ENCODE data around the gene DNAH14. TPM values are rescaled to one million over a fixed set of nuclear protein-coding genes. Genes with fewer than 3 reads are reported as not detected.

The DNAH14 gene
- polyA plus RNA-seq, 1 donor (not counting 4 experiments of a cell fraction or from before 2014, with no cell fraction given): 6.4 TPM

- TF ChIP-seq EZH2 (IDR thresholded peaks at IDR 0.05; ENCODE audit: low read length): no peak
- TF ChIP-seq, protein P1, sequence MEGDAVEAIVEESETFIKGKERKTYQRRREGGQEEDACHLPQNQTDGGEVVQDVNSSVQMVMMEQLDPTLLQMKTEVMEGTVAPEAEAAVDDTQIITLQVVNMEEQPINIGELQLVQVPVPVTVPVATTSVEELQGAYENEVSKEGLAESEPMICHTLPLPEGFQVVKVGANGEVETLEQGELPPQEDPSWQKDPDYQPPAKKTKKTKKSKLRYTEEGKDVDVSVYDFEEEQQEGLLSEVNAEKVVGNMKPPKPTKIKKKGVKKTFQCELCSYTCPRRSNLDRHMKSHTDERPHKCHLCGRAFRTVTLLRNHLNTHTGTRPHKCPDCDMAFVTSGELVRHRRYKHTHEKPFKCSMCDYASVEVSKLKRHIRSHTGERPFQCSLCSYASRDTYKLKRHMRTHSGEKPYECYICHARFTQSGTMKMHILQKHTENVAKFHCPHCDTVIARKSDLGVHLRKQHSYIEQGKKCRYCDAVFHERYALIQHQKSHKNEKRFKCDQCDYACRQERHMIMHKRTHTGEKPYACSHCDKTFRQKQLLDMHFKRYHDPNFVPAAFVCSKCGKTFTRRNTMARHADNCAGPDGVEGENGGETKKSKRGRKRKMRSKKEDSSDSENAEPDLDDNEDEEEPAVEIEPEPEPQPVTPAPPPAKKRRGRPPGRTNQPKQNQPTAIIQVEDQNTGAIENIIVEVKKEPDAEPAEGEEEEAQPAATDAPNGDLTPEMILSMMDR (optimal IDR thresholded peaks at IDR 0.05 in 1 of 3, IDR thresholded peaks at IDR 0.05 in 1 of 3, conservative IDR thresholded peaks at IDR 0.05 in 1 of 3; ENCODE audit: extremely low read depth in 1 of 3, insufficient read depth in 2 of 3, low read length in 3 of 3): peak; percentile 60 to 69 (median 61)
- dilution Hi-C loops (cut with MboI; ENCODE audit: extremely low pct_ligation_motif_present, low sequenced_read_pairs): no loop called here
- Histone ChIP-seq H3K9me1 (ENCODE audit: control insufficient read depth, extremely low read depth, insufficient read depth, low read length) (no peaks in the 10 kb centered on the region), H3K9me3 (ENCODE audit: control insufficient read depth, low read depth, low read length) (no peaks in the 10 kb centered on the region), H3K27ac (ENCODE audit: control insufficient read depth, insufficient read depth, low read length) (no peak overlapping the region), H3K79me2 (ENCODE audit: control insufficient read depth, insufficient read depth, low read length) (no peaks in the 10 kb centered on the region), H3K9ac (ENCODE audit: control insufficient read depth, extremely low read depth, insufficient read depth, low read length) (no peak overlapping the region), H3K4me1 (ENCODE audit: control insufficient read depth, extremely low read depth, insufficient read depth, low read length) (no peaks in the 10 kb centered on the region), H3K4me3 (ENCODE audit: control insufficient read depth in 2 of 3, extremely low read depth in 1 of 3, insufficient read depth in 2 of 3, low read depth in 1 of 3, low read length in 3 of 3) (no peak overlapping the region), H2AFZ (ENCODE audit: control insufficient read depth, low read length) (no peak overlapping the region), H3K36me3 (ENCODE audit: control insufficient read depth in 2 of 2, extremely low read depth in 1 of 2, insufficient read depth in 2 of 2, low read length in 2 of 2) (no peaks in the 10 kb centered on the region), H3K4me2 (ENCODE audit: control insufficient read depth, extremely low read depth, insufficient read depth, low read depth, low read length) (no peak overlapping the region), H3K27me3 (ENCODE audit: control insufficient read depth, extremely low read depth, insufficient read depth, low read length) (no peaks in the 10 kb centered on the region), H4K20me1 (ENCODE audit: control insufficient read depth, extremely low read depth, insufficient read depth, low read length) (no peaks in the 10 kb centered on the region)
- no peak for DNase-seq (ENCODE audit: low read depth, low spot score)
- no peak for FAIRE-seq
Observed at GRCh38 chr1:225437710-225438437, 508.4 kb downstream of the DNAH14 start.

GRCh38 chr1:225440380-225441221 is 511.1 kb downstream of the DNAH14 start:
- no peaks in the 10 kb centered on the region for H3K9me1 ChIP-seq (ENCODE audit: control insufficient read depth, extremely low read depth, insufficient read depth, low read length)
- H3K9ac ChIP-seq (ENCODE audit: control insufficient read depth, extremely low read depth, insufficient read depth, low read length): no peak overlapping the region
- TF ChIP-seq, protein P1 (optimal IDR thresholded peaks at IDR 0.05 in 1 of 3, IDR thresholded peaks at IDR 0.05 in 1 of 3, conservative IDR thresholded peaks at IDR 0.05 in 1 of 3; ENCODE audit: extremely low read depth in 1 of 3, insufficient read depth in 2 of 3, low read length in 3 of 3): no peak
- TF ChIP-seq EZH2 (IDR thresholded peaks at IDR 0.05; ENCODE audit: low read length): no peak
- FAIRE-seq (no peak), DNase-seq (ENCODE audit: low read depth, low spot score) (no peak)
- H3K79me2 ChIP-seq (ENCODE audit: control insufficient read depth, insufficient read depth, low read length): no peaks in the 10 kb centered on the region
- no peak overlapping the region for H3K4me2 ChIP-seq (ENCODE audit: control insufficient read depth, extremely low read depth, insufficient read depth, low read depth, low read length)
- dilution Hi-C loops (cut with MboI; ENCODE audit: extremely low pct_ligation_motif_present, low sequenced_read_pairs): no loop called here
- no peak overlapping the region for H3K4me3 ChIP-seq (ENCODE audit: control insufficient read depth in 2 of 3, extremely low read depth in 1 of 3, insufficient read depth in 2 of 3, low read depth in 1 of 3, low read length in 3 of 3)
- H3K27ac ChIP-seq (ENCODE audit: control insufficient read depth, insufficient read depth, low read length): no peak overlapping the region
- no peak overlapping the region for H2AFZ ChIP-seq (ENCODE audit: control insufficient read depth, low read length)
- no peaks in the 10 kb centered on the region for H4K20me1 ChIP-seq (ENCODE audit: control insufficient read depth, extremely low read depth, insufficient read depth, low read length)
- peaks cover 11% of the 10 kb centered on the region for H3K4me1 ChIP-seq (ENCODE audit: control insufficient read depth, extremely low read depth, insufficient read depth, low read length)
- H3K27me3 ChIP-seq (ENCODE audit: control insufficient read depth, extremely low read depth, insufficient read depth, low read length): no peaks in the 10 kb centered on the region
- no peaks in the 10 kb centered on the region for H3K9me3 ChIP-seq (ENCODE audit: control insufficient read depth, low read depth, low read length)
- H3K36me3 ChIP-seq (ENCODE audit: control insufficient read depth in 2 of 2, extremely low read depth in 1 of 2, insufficient read depth in 2 of 2, low read length in 2 of 2): no peaks in the 10 kb centered on the region
